Hippocampal formation (tissue), 2 donors: Measurements from ENCODE around the gene MAU2.
"Not testable (repeated sequence)": the region's sequence is repeated elsewhere in the genome, so short reads cannot be mapped to it uniquely, and the experiment has no call there.

Experiments
- DNase-seq, 2 donors: peaks; one replicate each; lab custom pipeline; 2025; lab: John Stamatoyannopoulos, UW

MAU2 gene

GRCh38 chr19:19384486-19384885 lies 63.9 kb downstream of the MAU2 start:
- no peak for DNase-seq

GRCh38 chr19:19385131-19385895 lies 64.7 kb downstream of the MAU2 start:
- DNase-seq = peak; percentile 99 to 100

GRCh38 chr19:19385896-19386869 lies 65.6 kb downstream of the MAU2 start:
- no peak for DNase-seq

- DNase-seq = no peak
Observed at GRCh38 chr19:19387108-19387507, 66.5 kb downstream of the MAU2 start.

GRCh38 chr19:19388568-19389555 lies 68.2 kb downstream of the MAU2 start:
- no peak for DNase-seq

GRCh38 chr19:19389683-19390082 lies 69.1 kb downstream of the MAU2 start:
- not testable (repeated sequence) for DNase-seq

- not testable (repeated sequence) for DNase-seq
Observed at GRCh38 chr19:19394333-19394732, 73.7 kb downstream of the MAU2 start.

GRCh38 chr19:19399733-19400433 lies 79.3 kb downstream of the MAU2 start:
- DNase-seq = no peak

GRCh38 chr19:19402656-19403372 lies 82.2 kb downstream of the MAU2 start:
- DNase-seq = no peak

- no peak for DNase-seq
Observed at GRCh38 chr19:19403373-19403901, 82.8 kb downstream of the MAU2 start.

- peak; percentile 89 to 90 for DNase-seq
Observed at GRCh38 chr19:19404879-19405860, 84.5 kb downstream of the MAU2 start, which contains the start of gene GATAD2A. GATAD2A (plus strand) TSS chr19:19405675; CDS start chr19:19465346, 59,671 bp downstream.

GRCh38 chr19:19405971-19406877 lies 85.6 kb downstream of the MAU2 start:
- DNase-seq = peak in 1 of 2 donors; percentile 14

- no peak for DNase-seq
Observed at GRCh38 chr19:19406878-19407632, 86.4 kb downstream of the MAU2 start.

- no peak for DNase-seq
Observed at GRCh38 chr19:19407633-19407930, 87.0 kb downstream of the MAU2 start.
